ENCODE results near the gene ITGA7.

DNA sequence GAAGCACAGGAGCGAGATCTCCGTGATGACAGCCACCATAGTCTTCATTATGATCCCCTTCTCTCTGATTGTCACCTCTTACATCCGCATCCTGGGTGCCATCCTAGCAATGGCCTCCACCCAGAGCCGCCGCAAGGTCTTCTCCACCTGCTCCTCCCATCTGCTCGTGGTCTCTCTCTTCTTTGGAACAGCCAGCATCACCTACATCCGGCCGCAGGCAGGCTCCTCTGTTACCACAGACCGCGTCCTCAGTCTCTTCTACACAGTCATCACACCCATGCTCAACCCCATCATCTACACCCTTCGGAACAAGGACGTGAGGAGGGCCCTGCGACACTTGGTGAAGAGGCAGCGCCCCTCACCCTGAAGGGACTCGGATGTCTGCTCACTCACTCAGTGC is 70.2 kb downstream of the ITGA7 start:
- TF ChIP-seq, protein P1, sequence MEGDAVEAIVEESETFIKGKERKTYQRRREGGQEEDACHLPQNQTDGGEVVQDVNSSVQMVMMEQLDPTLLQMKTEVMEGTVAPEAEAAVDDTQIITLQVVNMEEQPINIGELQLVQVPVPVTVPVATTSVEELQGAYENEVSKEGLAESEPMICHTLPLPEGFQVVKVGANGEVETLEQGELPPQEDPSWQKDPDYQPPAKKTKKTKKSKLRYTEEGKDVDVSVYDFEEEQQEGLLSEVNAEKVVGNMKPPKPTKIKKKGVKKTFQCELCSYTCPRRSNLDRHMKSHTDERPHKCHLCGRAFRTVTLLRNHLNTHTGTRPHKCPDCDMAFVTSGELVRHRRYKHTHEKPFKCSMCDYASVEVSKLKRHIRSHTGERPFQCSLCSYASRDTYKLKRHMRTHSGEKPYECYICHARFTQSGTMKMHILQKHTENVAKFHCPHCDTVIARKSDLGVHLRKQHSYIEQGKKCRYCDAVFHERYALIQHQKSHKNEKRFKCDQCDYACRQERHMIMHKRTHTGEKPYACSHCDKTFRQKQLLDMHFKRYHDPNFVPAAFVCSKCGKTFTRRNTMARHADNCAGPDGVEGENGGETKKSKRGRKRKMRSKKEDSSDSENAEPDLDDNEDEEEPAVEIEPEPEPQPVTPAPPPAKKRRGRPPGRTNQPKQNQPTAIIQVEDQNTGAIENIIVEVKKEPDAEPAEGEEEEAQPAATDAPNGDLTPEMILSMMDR (conservative IDR thresholded peaks at IDR 0.05; ENCODE audit: low read depth, low read length): no peak
- TF ChIP-seq, protein P2, sequence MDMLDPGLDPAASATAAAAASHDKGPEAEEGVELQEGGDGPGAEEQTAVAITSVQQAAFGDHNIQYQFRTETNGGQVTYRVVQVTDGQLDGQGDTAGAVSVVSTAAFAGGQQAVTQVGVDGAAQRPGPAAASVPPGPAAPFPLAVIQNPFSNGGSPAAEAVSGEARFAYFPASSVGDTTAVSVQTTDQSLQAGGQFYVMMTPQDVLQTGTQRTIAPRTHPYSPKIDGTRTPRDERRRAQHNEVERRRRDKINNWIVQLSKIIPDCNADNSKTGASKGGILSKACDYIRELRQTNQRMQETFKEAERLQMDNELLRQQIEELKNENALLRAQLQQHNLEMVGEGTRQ (IDR thresholded peaks at IDR 0.05; ENCODE audit: low read depth, low read length): no peak
- TF ChIP-seq POLR2A (IDR thresholded peaks at IDR 0.05; ENCODE audit: low read depth, low read length): no peak
- no peak for TF ChIP-seq RCOR1 (IDR thresholded peaks at IDR 0.05; ENCODE audit: insufficient replicate concordance, low read length)
- no peak for TF ChIP-seq RFX5 (IDR thresholded peaks at IDR 0.05; ENCODE audit: low read depth, low read length)
- TF ChIP-seq CEBPB (IDR thresholded peaks at IDR 0.05; ENCODE audit: low read depth, low read length): no peak
- TF ChIP-seq, protein P3, sequence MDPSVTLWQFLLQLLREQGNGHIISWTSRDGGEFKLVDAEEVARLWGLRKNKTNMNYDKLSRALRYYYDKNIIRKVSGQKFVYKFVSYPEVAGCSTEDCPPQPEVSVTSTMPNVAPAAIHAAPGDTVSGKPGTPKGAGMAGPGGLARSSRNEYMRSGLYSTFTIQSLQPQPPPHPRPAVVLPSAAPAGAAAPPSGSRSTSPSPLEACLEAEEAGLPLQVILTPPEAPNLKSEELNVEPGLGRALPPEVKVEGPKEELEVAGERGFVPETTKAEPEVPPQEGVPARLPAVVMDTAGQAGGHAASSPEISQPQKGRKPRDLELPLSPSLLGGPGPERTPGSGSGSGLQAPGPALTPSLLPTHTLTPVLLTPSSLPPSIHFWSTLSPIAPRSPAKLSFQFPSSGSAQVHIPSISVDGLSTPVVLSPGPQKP (IDR thresholded peaks at IDR 0.05; ENCODE audit: borderline replicate concordance, low read depth, low read length): no peak

All from IMR-90 (cell line).